ENCODE measurements around the gene DDX11. TPM values are rescaled to one million over a fixed set of nuclear protein-coding genes. Genes with fewer than 3 reads are reported as not detected.
"Not testable (repeated sequence)": the region's sequence is repeated elsewhere in the genome, so short reads cannot be mapped to it uniquely, and the experiment has no call there.

Gene DDX11
- total RNA-seq, 4 donors from 2014 or later: 3.6 to 25.5 (median 12.1) TPM

DNA sequence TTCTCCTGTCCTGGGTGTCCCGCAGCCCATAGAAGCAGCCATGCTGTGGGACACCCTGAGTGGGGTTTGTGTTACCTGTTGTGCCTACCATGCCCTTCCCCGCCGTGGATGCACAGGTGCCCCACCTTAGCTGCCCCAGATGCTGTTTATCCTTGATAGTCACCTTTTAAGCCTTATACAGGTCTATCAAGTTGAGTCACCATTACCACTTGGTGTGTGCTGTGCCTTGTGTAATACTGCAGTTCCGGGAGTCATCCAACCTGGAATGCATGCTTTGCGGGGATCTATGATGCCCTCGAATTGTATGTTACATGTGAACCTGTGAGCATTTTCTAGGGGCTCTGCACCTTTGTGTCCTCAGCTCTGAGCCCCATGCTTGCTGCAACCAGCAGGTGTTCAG lies 7.6 kb downstream of the DDX11 start:
- peaks cover 0 to 72% of the 10 kb centered on the region in 2 donors for H3K36me3 ChIP-seq
- not testable (repeated sequence) for H3K4me1 ChIP-seq, H3K4me3 ChIP-seq, H3K9me3 ChIP-seq, H3K27me3 ChIP-seq, ATAC-seq, H3K27ac ChIP-seq
- 87 to 90% methylated on average over 3 to 6 of the region's 6 CpGs for whole genome bisulfite sequencing, 2 donors (ENCODE audit: low coverage in 1 of 2)

DNA sequence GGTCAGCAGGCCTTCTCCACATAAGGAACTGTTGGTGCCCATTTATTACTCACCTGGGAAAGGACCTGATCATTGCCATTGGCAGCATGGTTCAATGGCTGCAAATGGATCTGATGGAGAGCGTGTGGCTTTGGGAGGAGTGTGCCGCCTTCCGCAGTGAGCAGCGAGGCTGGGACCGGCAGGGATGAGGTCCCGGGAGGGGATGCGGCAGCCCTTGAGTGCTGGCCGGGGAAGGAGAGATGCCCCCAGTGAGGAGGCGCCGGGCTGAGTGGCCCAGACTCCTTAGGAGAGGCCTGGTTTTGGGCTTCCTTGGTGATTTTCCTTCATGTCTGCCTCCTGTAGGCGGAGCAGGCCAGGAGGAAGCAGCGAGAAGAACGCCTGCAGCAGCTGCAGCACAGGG lies 10.6 kb downstream of the DDX11 start:
- H3K36me3 ChIP-seq: peaks cover 0 to 95% of the 10 kb centered on the region in 2 donors
- WGBS, 2 donors (ENCODE audit: low coverage in 1 of 2): 100% methylated on average over 3 to 5 of the region's 13 CpGs
- H3K27ac ChIP-seq, H3K4me3 ChIP-seq, ATAC-seq, H3K9me3 ChIP-seq, H3K4me1 ChIP-seq, H3K27me3 ChIP-seq: not testable (repeated sequence)

- peaks cover 0 to 93% of the 10 kb centered on the region in 2 donors for H3K36me3 ChIP-seq
- no CpG with 5 or more reads among the region's 11 CpGs for WGBS, 2 donors (ENCODE audit: low coverage in 1 of 2)
- H3K4me1 ChIP-seq, H3K4me3 ChIP-seq, H3K27ac ChIP-seq, H3K9me3 ChIP-seq, H3K27me3 ChIP-seq, ATAC-seq: not testable (repeated sequence)
Observed at GRCh38 chr12:31086032-31086431, 12.4 kb downstream of the DDX11 start.

DNA sequence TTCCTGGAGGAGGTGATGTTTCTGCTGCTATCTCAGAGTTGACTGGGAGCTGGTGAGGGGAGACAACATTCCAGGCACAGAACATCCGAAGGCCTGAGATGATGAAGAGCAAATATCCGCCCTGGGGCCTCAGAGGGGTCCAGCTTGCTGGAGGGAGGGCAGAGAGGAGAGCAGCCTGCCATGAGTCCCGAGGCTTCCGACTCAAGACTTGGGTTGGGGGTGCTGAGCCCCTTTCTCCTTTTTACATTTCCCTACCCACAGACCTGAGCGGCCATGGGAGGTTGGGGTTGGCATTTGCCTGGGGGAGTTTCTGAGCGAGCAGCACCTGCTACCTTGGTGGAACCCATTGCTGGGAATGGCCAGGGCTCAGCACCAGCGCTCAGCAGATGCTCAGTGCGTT lies 13.8 kb downstream of the DDX11 start:
- H3K36me3 ChIP-seq: peaks cover 0 to 94% of the 10 kb centered on the region in 2 donors
- H3K27ac ChIP-seq, H3K4me1 ChIP-seq, H3K9me3 ChIP-seq, ATAC-seq, H3K4me3 ChIP-seq, H3K27me3 ChIP-seq: not testable (repeated sequence)
- WGBS, 2 donors (ENCODE audit: low coverage in 1 of 2): 90 to 94% methylated on average over 2 to 3 of the region's 8 CpGs

- H3K4me1 ChIP-seq, H3K27me3 ChIP-seq, ATAC-seq, H3K27ac ChIP-seq, H3K4me3 ChIP-seq, H3K9me3 ChIP-seq: not testable (repeated sequence)
- WGBS, 2 donors (ENCODE audit: low coverage in 1 of 2): no CpG with 5 or more reads among the region's 2 CpGs
- peaks cover 0 to 94% of the 10 kb centered on the region in 2 donors for H3K36me3 ChIP-seq
Observed at GRCh38 chr12:31087956-31088355, 14.3 kb downstream of the DDX11 start.

GRCh38 chr12:31089072-31089471 lies 15.4 kb downstream of the DDX11 start:
- no peaks in the 10 kb centered on the region for H3K27me3 ChIP-seq
- H3K4me1 ChIP-seq: no peaks in the 10 kb centered on the region
- 75 to 96% methylated on average over 3 to 4 of the region's 12 CpGs for whole genome bisulfite sequencing, 2 donors (ENCODE audit: low coverage in 1 of 2)
- no peak for ATAC-seq
- H3K27ac ChIP-seq: no peak overlapping the region
- no peak overlapping the region for H3K4me3 ChIP-seq
- TF ChIP-seq CTCF (IDR thresholded peaks at IDR 0.05): no peak
- no peak for TF ChIP-seq EP300 (IDR thresholded peaks at IDR 0.05)
- TF ChIP-seq POLR2A (IDR thresholded peaks at IDR 0.05): no peak
- no peak for TF ChIP-seq POLR2AphosphoS5 (IDR thresholded peaks at IDR 0.05)
- H3K9me3 ChIP-seq: no peaks in the 10 kb centered on the region
- H3K36me3 ChIP-seq: peaks cover 0 to 95% of the 10 kb centered on the region in 2 donors

DNA sequence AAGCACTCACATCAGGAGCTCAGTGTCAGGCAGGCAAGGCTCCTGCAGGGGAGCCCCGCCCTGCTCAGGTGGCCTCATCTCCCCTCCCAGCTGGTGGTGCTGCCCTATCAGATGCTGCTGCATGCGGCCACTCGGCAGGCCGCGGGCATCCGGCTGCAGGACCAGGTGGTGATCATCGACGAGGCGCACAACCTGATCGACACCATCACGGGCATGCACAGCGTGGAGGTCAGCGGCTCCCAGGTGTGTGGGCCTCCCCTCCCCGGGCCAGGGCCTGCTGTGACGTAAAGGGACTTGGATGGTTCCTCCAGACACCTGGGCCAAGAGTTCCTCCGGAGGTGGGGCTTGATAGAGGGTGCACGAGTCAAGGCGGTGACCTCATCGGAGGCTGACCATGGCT lies 18.0 kb downstream of the DDX11 start:
- peak; percentile 17 for ATAC-seq
- not testable (repeated sequence) for H3K4me1 ChIP-seq, H3K27ac ChIP-seq, H3K9me3 ChIP-seq, H3K27me3 ChIP-seq, H3K4me3 ChIP-seq
- no CpG with 5 or more reads among the region's 19 CpGs for WGBS, 2 donors (ENCODE audit: low coverage in 1 of 2)
- H3K36me3 ChIP-seq: peaks cover 0 to 94% of the 10 kb centered on the region in 2 donors

- H3K27me3 ChIP-seq, H3K4me3 ChIP-seq, H3K9me3 ChIP-seq, H3K27ac ChIP-seq, H3K4me1 ChIP-seq, ATAC-seq: not testable (repeated sequence)
- WGBS, 2 donors (ENCODE audit: low coverage in 1 of 2): 87% methylated on average over 3 of the region's 8 CpGs; no CpG with 5 or more reads in 1 of the 2 donors
- peaks cover 0 to 93% of the 10 kb centered on the region in 2 donors for H3K36me3 ChIP-seq
Observed at GRCh38 chr12:31092718-31093117, 19.1 kb downstream of the DDX11 start.

- not testable (repeated sequence) for ATAC-seq, H3K9me3 ChIP-seq, H3K4me3 ChIP-seq, H3K4me1 ChIP-seq, H3K27ac ChIP-seq, H3K27me3 ChIP-seq
- WGBS, 2 donors (ENCODE audit: low coverage in 1 of 2): 89 to 100% methylated on average over 5 to 6 of the region's 21 CpGs
- peaks cover 0 to 84% of the 10 kb centered on the region in 2 donors for H3K36me3 ChIP-seq
Observed at GRCh38 chr12:31095080-31095860, 21.6 kb downstream of the DDX11 start.

- H3K27me3 ChIP-seq, H3K27ac ChIP-seq, ATAC-seq, H3K4me1 ChIP-seq, H3K9me3 ChIP-seq, H3K4me3 ChIP-seq: not testable (repeated sequence)
- 100% methylated on average over 1 of the region's 19 CpGs; no CpG with 5 or more reads in 1 of the 2 donors for WGBS, 2 donors (ENCODE audit: low coverage in 1 of 2)
- H3K36me3 ChIP-seq: peaks cover 0 to 84% of the 10 kb centered on the region in 2 donors
Observed at GRCh38 chr12:31096251-31097065, 22.8 kb downstream of the DDX11 start.

DNA sequence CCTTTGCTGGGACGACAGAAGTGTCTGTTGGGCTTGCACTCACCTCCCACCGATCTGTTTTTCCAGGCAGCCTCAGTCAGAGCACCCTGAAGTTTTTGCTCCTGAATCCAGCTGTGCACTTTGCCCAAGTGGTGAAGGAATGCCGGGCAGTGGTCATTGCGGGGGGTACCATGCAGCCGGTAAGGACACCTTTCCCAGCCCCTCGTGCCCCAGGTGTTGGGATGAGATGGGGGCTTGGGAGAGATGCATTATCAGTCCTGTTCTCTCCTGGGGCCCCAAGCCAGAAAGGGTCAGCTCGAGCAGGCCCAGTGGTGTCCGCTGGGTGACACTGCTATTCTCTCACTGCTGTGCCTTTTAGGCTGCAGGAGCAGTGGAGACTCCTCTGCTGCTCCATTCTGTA lies 24.2 kb downstream of the DDX11 start:
- H3K27ac ChIP-seq, ATAC-seq, H3K4me3 ChIP-seq, H3K4me1 ChIP-seq, H3K9me3 ChIP-seq, H3K27me3 ChIP-seq: not testable (repeated sequence)
- peaks cover 0 to 84% of the 10 kb centered on the region in 2 donors for H3K36me3 ChIP-seq
- WGBS, 2 donors (ENCODE audit: low coverage in 1 of 2): no CpG with 5 or more reads among the region's 8 CpGs

- peaks cover 0 to 86% of the 10 kb centered on the region in 2 donors for H3K36me3 ChIP-seq
- ATAC-seq, H3K27ac ChIP-seq, H3K9me3 ChIP-seq, H3K4me3 ChIP-seq, H3K4me1 ChIP-seq, H3K27me3 ChIP-seq: not testable (repeated sequence)
- 87 to 100% methylated on average over 1 to 5 of the region's 5 CpGs for WGBS, 2 donors (ENCODE audit: low coverage in 1 of 2)
Observed at GRCh38 chr12:31098363-31098762, 24.7 kb downstream of the DDX11 start.
